Left lung (tissue), 10 donors: ENCODE data around the gene OSTM1. TPM values are rescaled to one million over a fixed set of nuclear protein-coding genes. Genes with fewer than 3 reads are reported as not detected.

ENCODE experiments used
- ATAC-seq: fragments of 200-7000 bp; cut with Tn5 transposase; one replicate; pipeline ENCODE4 v1.9.1; 2020; ENCODE audit warnings: moderate library complexity
- DNase-seq, 4 donors: peaks; one replicate each; pipeline ENCODE4 v3.0.0-alpha.2; 2013 to 2020
- H3K27ac ChIP-seq, 2 donors: fragments of 200-600 bp; sonication (generic) in 1 of 2; one replicate each; pipeline versions ENCODE4 v1.5.0 to v1.8.0; 2020 to 2021
- H3K27me3 ChIP-seq, 2 donors: fragments of 200-600 bp; sonication (generic) in 1 of 2; one replicate each; pipeline versions ENCODE4 v1.5.0 to v1.8.0; 2020 to 2021
- H3K36me3 ChIP-seq, 2 donors: fragments of 200-600 bp; sonication (generic) in 1 of 2; one replicate each; pipeline versions ENCODE4 v1.5.0 to v1.8.0; 2020 to 2021
- H3K4me1 ChIP-seq, 2 donors: fragments of 200-600 bp; one replicate each; pipeline ENCODE4 v1.8.0; 2021
- H3K4me3 ChIP-seq, 2 donors: fragments of 200-600 bp; sonication (generic) in 1 of 2; one replicate each; pipeline versions ENCODE4 v1.5.0 to v1.8.0; 2020 to 2021; ENCODE audit warnings: mild to moderate bottlenecking in 1 of 2
- H3K9me3 ChIP-seq, 2 donors: fragments of 200-600 bp; sonication (generic) in 1 of 2; one replicate each; pipeline versions ENCODE4 v1.5.0 to v1.8.0; 2020 to 2021
- intact Hi-C, 2 donors: fragments of 100-400 bp; cut with DNase I; formaldehyde crosslinking; loops; one replicate each; pipeline versions ENCODE4 v1.11.2 to v1.14.2; 2022
- polyA plus RNA-seq, 6 donors: library from polyadenylated mRNA; unstranded; fragments of 120-200 nt; gene quantifications; one replicate each; pipeline ENCODE4 v1.2.1, GENCODE V29; 2013; ENCODE audit not compliant: insufficient read length in 6 of 6
- total RNA-seq, 2 donors: library from RNA; stranded (reverse); fragmentation: NEBNext Ultra II Directional; extraction: Animal tissue kit (Norgen Biotek cat#: 25700); gene quantifications; one replicate each; pipeline ENCODE4 v1.2.1, GENCODE V29; 2021
- TF ChIP-seq, protein P1 (sequence below), 2 donors: fragments of 200-600 bp; sonication (generic) in 1 of 2; IDR thresholded peaks; one replicate each; pipeline versions ENCODE4 v1.5.0 to v1.8.0; 2021; ENCODE audit warnings: antibody characterized with exemption in 2 of 2
- donor health status: DM: no; HTN: yes; CAD: no.
- donor health status: DM: no; HTN: no; CAD: no.

OSTM1 gene
- total and polyA plus RNA-seq, 8 donors, result 17.7 to 73.1 (median 21.8) TPM

DNA sequence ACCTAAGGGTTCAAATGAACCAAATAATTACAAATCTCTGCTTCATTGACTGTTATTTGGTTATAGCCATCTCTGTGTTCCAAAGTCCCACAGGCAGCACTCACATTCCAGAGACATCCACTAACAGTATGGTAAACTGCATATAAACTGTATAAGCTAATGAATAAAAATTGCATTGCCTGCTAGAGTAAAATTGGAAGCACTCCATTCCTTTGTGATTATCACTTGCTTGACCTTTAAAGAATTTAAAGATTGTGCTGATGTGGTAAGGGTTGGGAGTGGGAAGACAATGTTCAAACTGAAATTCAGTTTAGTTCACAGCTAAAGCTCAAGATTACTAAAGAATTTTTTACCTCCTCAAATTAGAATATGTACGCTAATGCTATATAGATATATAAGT lies 31.0 kb upstream of the OSTM1 start:
- Histone ChIP-seq H3K4me1 (no peaks in the 10 kb centered on the region), H3K27ac (no peak overlapping the region), H3K9me3 (no peaks in the 10 kb centered on the region), H3K36me3 (no peaks in the 10 kb centered on the region), H3K4me3 (no peak overlapping the region), H3K27me3 (peaks cover 0 to 12% of the 10 kb centered on the region in 2 donors)
- no peak for ATAC-seq
- TF ChIP-seq, protein P1, sequence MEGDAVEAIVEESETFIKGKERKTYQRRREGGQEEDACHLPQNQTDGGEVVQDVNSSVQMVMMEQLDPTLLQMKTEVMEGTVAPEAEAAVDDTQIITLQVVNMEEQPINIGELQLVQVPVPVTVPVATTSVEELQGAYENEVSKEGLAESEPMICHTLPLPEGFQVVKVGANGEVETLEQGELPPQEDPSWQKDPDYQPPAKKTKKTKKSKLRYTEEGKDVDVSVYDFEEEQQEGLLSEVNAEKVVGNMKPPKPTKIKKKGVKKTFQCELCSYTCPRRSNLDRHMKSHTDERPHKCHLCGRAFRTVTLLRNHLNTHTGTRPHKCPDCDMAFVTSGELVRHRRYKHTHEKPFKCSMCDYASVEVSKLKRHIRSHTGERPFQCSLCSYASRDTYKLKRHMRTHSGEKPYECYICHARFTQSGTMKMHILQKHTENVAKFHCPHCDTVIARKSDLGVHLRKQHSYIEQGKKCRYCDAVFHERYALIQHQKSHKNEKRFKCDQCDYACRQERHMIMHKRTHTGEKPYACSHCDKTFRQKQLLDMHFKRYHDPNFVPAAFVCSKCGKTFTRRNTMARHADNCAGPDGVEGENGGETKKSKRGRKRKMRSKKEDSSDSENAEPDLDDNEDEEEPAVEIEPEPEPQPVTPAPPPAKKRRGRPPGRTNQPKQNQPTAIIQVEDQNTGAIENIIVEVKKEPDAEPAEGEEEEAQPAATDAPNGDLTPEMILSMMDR (IDR thresholded peaks at IDR 0.05), result no peak
- DNase-seq, result no peak
- intact Hi-C loops, result no loop called here

DNA sequence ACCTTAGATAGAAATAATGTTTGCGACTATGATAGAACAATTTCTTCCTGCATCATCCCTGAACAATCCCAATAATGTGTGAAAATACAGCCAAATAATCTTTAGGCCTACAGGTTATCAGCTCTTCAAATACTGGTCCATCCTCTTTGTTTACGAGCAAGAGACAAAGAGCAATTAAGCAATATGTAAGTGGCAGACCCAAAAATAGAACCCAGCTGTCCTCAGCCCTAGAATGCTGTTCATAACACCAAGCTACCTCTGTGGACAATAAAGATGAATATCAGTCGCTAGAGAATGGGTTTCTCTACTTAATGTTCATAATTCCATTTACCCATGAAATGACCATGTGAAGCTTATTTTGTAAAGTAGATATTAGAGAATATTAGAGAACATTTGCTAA lies 28.4 kb upstream of the OSTM1 start:
- ATAC-seq, result no peak
- TF ChIP-seq, protein P1 (IDR thresholded peaks at IDR 0.05), result no peak
- H3K4me3 ChIP-seq, result no peak overlapping the region

DNA sequence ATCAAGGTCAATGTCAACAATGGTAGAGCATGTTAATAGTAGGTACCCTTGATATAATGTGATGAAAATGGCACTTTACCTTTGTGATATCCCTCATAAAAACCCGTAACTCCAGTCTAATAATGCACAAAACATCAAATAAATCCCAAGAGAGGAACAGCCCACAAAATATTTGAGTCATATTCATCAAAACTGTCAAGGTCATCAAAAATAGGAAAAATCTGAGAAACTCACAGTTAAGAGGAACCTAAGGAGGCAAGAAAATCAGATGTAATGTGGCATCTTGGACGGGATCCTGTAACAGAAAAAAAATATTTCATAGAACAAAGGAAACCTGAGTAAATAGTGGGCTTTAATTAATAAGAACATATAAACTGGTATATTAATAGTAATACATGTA lies 25.5 kb upstream of the OSTM1 start:
- TF ChIP-seq, protein P1 (IDR thresholded peaks at IDR 0.05), result no peak
- H3K27me3 ChIP-seq, result no peaks in the 10 kb centered on the region
- no peak overlapping the region for H3K4me3 ChIP-seq
- no peaks in the 10 kb centered on the region for H3K9me3 ChIP-seq
- H3K4me1 ChIP-seq, result no peaks in the 10 kb centered on the region
- intact Hi-C loops, result no loop called here
- ATAC-seq (no peak), DNase-seq (no peak)
- no peak overlapping the region for H3K27ac ChIP-seq
- no peaks in the 10 kb centered on the region for H3K36me3 ChIP-seq

More for the DNA sequence above, 28.4 kb upstream of the OSTM1 start:
- H3K4me1 ChIP-seq, result no peaks in the 10 kb centered on the region
- no peaks in the 10 kb centered on the region for H3K27me3 ChIP-seq
- DNase-seq, result no peak
- no peak overlapping the region for H3K27ac ChIP-seq
- H3K9me3 ChIP-seq, result no peaks in the 10 kb centered on the region
- no peaks in the 10 kb centered on the region for H3K36me3 ChIP-seq
- intact Hi-C loops, result no loop called here

DNA sequence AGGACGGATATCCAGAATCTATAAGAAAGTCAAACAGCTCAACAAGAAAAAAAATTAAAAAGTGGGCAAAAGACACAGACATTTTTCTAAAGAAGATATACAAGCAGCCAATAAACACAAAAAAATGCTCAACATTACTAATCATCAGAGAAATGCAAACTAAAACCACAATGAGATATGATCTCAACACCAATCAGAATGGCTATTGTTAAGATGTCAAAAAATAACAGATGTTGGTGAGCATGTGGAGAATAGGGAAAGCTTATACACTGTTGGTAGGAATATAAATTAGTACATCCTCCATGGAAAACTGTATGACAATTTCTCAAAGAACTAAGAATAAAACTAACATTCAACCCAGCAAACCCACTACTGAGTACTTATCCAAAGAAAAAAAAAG lies 23.3 kb upstream of the OSTM1 start:
- no peaks in the 10 kb centered on the region for H3K36me3 ChIP-seq
- ATAC-seq (no peak), DNase-seq (no peak)
- no peaks in the 10 kb centered on the region for H3K9me3 ChIP-seq
- intact Hi-C loops, result no loop called here
- TF ChIP-seq, protein P1 (IDR thresholded peaks at IDR 0.05), result no peak
- no peaks in the 10 kb centered on the region for H3K4me1 ChIP-seq
- H3K27me3 ChIP-seq, result peaks cover 0 to 9% of the 10 kb centered on the region in 2 donors
- no peak overlapping the region for H3K4me3 ChIP-seq
- no peak overlapping the region for H3K27ac ChIP-seq

DNA sequence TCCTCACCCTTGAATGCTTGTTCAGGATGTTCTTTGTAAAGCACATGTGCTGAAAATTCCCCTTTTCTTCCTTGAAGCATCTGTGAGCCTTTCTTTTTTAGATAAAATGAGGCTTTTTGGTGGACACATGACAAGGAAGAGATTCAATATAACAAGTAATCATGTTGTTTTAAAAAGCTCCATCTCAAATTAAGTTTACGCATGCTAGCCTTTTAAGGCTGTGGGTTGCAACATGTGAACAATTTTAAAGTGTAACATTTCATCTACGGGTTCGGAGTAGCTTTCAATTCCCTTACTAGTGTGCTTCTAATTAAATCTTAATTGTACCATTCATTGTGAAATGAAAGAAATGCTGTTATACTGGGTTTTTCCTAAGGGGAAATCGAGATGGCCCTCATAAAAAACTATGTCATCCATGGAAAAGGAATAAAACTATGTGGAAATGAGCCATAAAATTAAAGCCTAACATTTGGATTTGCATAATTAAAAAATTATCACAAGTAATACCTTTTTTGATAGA lies 19.3 kb upstream of the OSTM1 start:
- DNase-seq, result no peak
- H3K36me3 ChIP-seq, result no peaks in the 10 kb centered on the region
- TF ChIP-seq, protein P1 (IDR thresholded peaks at IDR 0.05), result no peak
- intact Hi-C loops, result no loop called here
- no peaks in the 10 kb centered on the region for H3K4me1 ChIP-seq
- no peak overlapping the region for H3K4me3 ChIP-seq
- no peaks in the 10 kb centered on the region for H3K9me3 ChIP-seq
- peaks cover 0 to 9% of the 10 kb centered on the region in 2 donors for H3K27me3 ChIP-seq
- no peak for ATAC-seq
- H3K27ac ChIP-seq, result no peak overlapping the region
